Measurements from ENCODE around the gene DMAP1. TPM values are rescaled to one million over a fixed set of nuclear protein-coding genes. Genes with fewer than 3 reads are reported as not detected.

Gene DMAP1
- total RNA-seq, 1 experiment from 2014 or later = 27.8 TPM

DNA sequence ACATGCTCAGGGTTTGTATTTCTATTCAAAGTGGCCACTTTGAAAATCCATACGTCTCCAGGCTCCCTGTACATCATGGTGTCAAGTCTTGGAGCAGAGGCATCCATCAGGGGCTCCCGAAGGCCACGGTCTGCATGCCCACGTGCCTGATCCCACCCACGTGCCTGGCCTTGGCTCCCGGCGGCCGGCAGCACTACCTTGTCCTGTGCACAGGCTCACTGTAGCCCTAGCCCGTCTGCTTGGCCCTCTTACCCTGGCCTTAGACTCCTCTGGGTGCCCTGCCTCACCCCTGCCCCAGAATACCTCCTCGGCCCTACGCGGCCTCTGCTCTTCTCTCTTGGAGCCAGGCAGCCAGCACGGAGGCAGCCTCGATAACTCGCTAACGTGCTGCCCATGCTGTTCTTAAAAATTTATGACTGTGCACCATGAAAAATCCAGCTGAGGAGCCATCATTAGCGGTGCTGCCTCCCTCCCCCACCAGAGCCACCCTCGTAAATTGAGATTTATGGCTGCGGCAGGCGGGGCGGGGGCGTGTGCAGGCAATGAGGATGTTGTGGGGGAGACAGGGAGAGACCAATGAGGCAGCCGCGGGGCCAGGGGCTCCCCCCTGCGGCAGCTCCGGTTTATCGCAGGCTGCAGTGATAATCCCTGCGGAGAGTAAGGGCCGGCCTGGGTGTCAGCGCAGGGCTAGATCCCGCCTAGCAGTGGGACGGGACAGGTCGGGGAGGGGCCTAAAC, 24.6 kb downstream of the DMAP1 start (continued):
- TF ChIP-seq POLR2AphosphoS5 (IDR thresholded peaks at IDR 0.05; ENCODE audit: low read depth, low read length) (no peak), CEBPB (IDR thresholded peaks at IDR 0.05; ENCODE audit: low read depth) (no peak), ZNF274 (IDR thresholded peaks at IDR 0.05; ENCODE audit: low read depth, low read length) (no peak), EZH2phosphoT487 (IDR thresholded peaks at IDR 0.05; ENCODE audit: borderline replicate concordance) (no peak), JUND (IDR thresholded peaks at IDR 0.05) (no peak), RAD21 (IDR thresholded peaks at IDR 0.05; ENCODE audit: low read depth) (peak; percentile 55), EZH2 (IDR thresholded peaks at IDR 0.05) (no peak), POLR2A (IDR thresholded peaks at IDR 0.05; ENCODE audit: borderline replicate concordance, extremely low read depth, insufficient read depth, insufficient read length) (no peak), ZFX (IDR thresholded peaks at IDR 0.05) (no peak), TCF7L2 (IDR thresholded peaks at IDR 0.05; ENCODE audit: borderline replicate concordance, extremely low read depth, insufficient read depth, insufficient read length) (no peak)
- TF ChIP-seq, protein P1, sequence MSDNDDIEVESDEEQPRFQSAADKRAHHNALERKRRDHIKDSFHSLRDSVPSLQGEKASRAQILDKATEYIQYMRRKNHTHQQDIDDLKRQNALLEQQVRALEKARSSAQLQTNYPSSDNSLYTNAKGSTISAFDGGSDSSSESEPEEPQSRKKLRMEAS (IDR thresholded peaks at IDR 0.05) = no peak
- TF ChIP-seq, protein P2, sequence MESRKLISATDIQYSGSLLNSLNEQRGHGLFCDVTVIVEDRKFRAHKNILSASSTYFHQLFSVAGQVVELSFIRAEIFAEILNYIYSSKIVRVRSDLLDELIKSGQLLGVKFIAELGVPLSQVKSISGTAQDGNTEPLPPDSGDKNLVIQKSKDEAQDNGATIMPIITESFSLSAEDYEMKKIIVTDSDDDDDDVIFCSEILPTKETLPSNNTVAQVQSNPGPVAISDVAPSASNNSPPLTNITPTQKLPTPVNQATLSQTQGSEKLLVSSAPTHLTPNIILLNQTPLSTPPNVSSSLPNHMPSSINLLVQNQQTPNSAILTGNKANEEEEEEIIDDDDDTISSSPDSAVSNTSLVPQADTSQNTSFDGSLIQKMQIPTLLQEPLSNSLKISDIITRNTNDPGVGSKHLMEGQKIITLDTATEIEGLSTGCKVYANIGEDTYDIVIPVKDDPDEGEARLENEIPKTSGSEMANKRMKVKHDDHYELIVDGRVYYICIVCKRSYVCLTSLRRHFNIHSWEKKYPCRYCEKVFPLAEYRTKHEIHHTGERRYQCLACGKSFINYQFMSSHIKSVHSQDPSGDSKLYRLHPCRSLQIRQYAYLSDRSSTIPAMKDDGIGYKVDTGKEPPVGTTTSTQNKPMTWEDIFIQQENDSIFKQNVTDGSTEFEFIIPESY (IDR thresholded peaks at IDR 0.05; ENCODE audit: extremely low read depth, insufficient replicate concordance, low read length) = no peak
- TF ChIP-seq, protein P3, sequence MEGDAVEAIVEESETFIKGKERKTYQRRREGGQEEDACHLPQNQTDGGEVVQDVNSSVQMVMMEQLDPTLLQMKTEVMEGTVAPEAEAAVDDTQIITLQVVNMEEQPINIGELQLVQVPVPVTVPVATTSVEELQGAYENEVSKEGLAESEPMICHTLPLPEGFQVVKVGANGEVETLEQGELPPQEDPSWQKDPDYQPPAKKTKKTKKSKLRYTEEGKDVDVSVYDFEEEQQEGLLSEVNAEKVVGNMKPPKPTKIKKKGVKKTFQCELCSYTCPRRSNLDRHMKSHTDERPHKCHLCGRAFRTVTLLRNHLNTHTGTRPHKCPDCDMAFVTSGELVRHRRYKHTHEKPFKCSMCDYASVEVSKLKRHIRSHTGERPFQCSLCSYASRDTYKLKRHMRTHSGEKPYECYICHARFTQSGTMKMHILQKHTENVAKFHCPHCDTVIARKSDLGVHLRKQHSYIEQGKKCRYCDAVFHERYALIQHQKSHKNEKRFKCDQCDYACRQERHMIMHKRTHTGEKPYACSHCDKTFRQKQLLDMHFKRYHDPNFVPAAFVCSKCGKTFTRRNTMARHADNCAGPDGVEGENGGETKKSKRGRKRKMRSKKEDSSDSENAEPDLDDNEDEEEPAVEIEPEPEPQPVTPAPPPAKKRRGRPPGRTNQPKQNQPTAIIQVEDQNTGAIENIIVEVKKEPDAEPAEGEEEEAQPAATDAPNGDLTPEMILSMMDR (IDR thresholded peaks at IDR 0.05 in 2 of 3, conservative IDR thresholded peaks at IDR 0.05 in 1 of 3; ENCODE audit: borderline replicate concordance in 1 of 3, insufficient read depth in 1 of 3, low read depth in 2 of 3, low read length in 2 of 3) = peak; percentile 60 to 83 (median 76); a peak in 5 of 6 replicates

Data from HCT116 (cell line).